ENCODE measurements around the gene POLD2.

DNA sequence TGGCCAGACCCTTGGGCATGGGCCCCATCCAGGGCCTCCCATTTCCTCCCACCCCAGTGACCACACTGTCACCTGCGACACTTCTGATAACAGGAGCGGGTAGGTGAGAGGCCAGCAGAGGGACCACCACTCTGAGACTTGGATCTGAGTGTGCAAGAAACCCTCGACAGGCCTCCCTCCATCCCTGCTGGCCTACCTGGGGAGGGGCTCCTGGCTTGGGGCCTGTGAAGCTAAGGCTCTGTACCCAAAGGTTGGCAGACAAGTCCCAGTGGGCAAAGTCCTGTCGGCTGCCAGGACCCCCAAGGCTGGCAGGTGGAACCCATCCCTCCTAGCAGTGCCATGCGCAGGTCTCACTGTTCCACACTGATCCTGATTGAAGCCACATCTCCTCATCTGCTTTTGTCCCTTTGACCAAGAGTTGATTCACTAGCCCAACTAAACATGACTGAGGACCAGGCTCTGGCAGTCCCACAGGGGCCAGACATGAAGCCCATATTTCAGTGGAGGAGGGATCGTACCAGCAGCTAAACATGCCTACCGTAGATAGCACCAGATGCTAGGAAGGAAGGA is 56.8 kb downstream of the POLD2 start:
- TF ChIP-seq, protein P1, sequence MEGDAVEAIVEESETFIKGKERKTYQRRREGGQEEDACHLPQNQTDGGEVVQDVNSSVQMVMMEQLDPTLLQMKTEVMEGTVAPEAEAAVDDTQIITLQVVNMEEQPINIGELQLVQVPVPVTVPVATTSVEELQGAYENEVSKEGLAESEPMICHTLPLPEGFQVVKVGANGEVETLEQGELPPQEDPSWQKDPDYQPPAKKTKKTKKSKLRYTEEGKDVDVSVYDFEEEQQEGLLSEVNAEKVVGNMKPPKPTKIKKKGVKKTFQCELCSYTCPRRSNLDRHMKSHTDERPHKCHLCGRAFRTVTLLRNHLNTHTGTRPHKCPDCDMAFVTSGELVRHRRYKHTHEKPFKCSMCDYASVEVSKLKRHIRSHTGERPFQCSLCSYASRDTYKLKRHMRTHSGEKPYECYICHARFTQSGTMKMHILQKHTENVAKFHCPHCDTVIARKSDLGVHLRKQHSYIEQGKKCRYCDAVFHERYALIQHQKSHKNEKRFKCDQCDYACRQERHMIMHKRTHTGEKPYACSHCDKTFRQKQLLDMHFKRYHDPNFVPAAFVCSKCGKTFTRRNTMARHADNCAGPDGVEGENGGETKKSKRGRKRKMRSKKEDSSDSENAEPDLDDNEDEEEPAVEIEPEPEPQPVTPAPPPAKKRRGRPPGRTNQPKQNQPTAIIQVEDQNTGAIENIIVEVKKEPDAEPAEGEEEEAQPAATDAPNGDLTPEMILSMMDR (conservative IDR thresholded peaks at IDR 0.05), result no peak
- no peak for TF ChIP-seq ZFX (IDR thresholded peaks at IDR 0.05)

Measured in C4-2B (cell line).